IMR-90 (cell line): ENCODE measurements around the gene NNT. TPM values are rescaled to one million over a fixed set of nuclear protein-coding genes. Genes with fewer than 3 reads are reported as not detected.

Source experiments
- ATAC-seq: fragments of 200-7000 bp; cut with Tn5 transposase; 2 replicates; pipeline ENCODE4 v1.9.1; 2020; ENCODE audit warnings: low read depth, mild to moderate bottlenecking, moderate library complexity
- BruUV-seq: library from RNA; stranded (reverse); fragments of 400-500 nt; replicated peaks from 2 replicates; lab custom pipeline; 2021; lab: Mats Ljungman, UMichigan
- CTCF ChIA-PET: fragments of 300-600 bp; formaldehyde crosslinking; extraction: SDS; loops from one replicate; lab custom pipeline; 2021; ENCODE audit warnings: antibody characterized with exemption; lab: Yijun Ruan, JAX
- POLR2A ChIA-PET: fragments of 300-600 bp; sonication (Branson Sonifier 250); formaldehyde crosslinking; loops from one replicate; lab custom pipeline; 2022; ENCODE audit warnings: antibody characterized with exemption; ENCODE audit not compliant: unreplicated experiment; lab: Charles Lee
- DNase-seq: peaks from one replicate; pipeline ENCODE4 v3.0.0; 2013
- H2AFZ ChIP-seq: replicated peaks from 2 replicates; pipeline ENCODE3; 2013; ENCODE audit warnings: low read length, mild to moderate bottlenecking; ENCODE audit not compliant: poor library complexity
- H2AK5ac ChIP-seq: 2 replicates; pipeline ENCODE4 v1.6.1; 2013; ENCODE audit warnings: low read depth, low read length, inconsistent platforms
- H2AK9ac ChIP-seq: replicated peaks from 2 replicates; pipeline ENCODE3; 2013; ENCODE audit warnings: mild to moderate bottlenecking, low read depth, low read length, moderate library complexity; ENCODE audit not compliant: poor library complexity
- H2BK120ac ChIP-seq: 2 replicates; pipeline ENCODE4 v1.6.1; 2013; ENCODE audit warnings: low read depth, low read length, inconsistent platforms
- H2BK15ac ChIP-seq: 3 replicates; pipeline ENCODE4 v1.6.1; 2013; ENCODE audit warnings: low read depth, low read length, inconsistent platforms
- H2BK20ac ChIP-seq: 2 replicates; pipeline ENCODE4 v1.6.1; 2013; ENCODE audit warnings: low read depth, mild to moderate bottlenecking, inconsistent platforms, low read length, moderate library complexity
- H2BK5ac ChIP-seq: 2 replicates; pipeline ENCODE4 v1.6.1; 2013; ENCODE audit warnings: mild to moderate bottlenecking, low read depth, low read length, inconsistent platforms; ENCODE audit not compliant: poor library complexity, severe bottlenecking
- H3K14ac ChIP-seq: replicated peaks from 2 replicates; pipeline ENCODE4 v1.6.1; 2013; ENCODE audit warnings: low read depth, low read length, inconsistent platforms
- H3K18ac ChIP-seq: 2 replicates; pipeline ENCODE4 v1.6.1; 2013; ENCODE audit warnings: low read depth, low read length, control low read depth
- H3K23ac ChIP-seq: 2 replicates; pipeline ENCODE4 v1.6.1; 2013; ENCODE audit warnings: low read depth, low read length, inconsistent platforms
- H3K27ac ChIP-seq: 2 replicates; pipeline ENCODE4 v1.5.1; 2013; ENCODE audit warnings: mild to moderate bottlenecking, control low read depth, low read length; ENCODE audit not compliant: insufficient read depth
- H3K27me3 ChIP-seq: 2 replicates; pipeline ENCODE4 v1.6.1; 2013; ENCODE audit warnings: low read length; ENCODE audit not compliant: control insufficient read depth, insufficient read depth
- H3K36me3 ChIP-seq: 2 replicates; pipeline ENCODE4 v1.6.1; 2013; ENCODE audit warnings: low read length, mixed read lengths; ENCODE audit not compliant: control insufficient read depth, insufficient read depth
- H3K4ac ChIP-seq: 2 replicates; pipeline ENCODE4 v1.6.1; 2013; ENCODE audit warnings: low read depth, low read length, inconsistent platforms
- H3K4me1 ChIP-seq: 2 replicates; pipeline ENCODE4 v1.6.1; 2013; ENCODE audit warnings: low read length, mixed read lengths; ENCODE audit not compliant: control insufficient read depth, insufficient read depth
- H3K4me2 ChIP-seq: 2 replicates; pipeline ENCODE4 v1.6.1; 2013; ENCODE audit warnings: low read depth, mild to moderate bottlenecking, control low read depth, low read length, moderate library complexity
- H3K4me3 ChIP-seq: 2 replicates; pipeline ENCODE4 v1.5.1; 2013; ENCODE audit warnings: low read depth, mild to moderate bottlenecking, control low read depth, low read length, moderate library complexity; ENCODE audit not compliant: insufficient read depth
- H3K56ac ChIP-seq: 2 replicates; pipeline ENCODE4 v1.6.1; 2013; ENCODE audit warnings: low read length, inconsistent platforms; ENCODE audit not compliant: insufficient read depth; ENCODE audit errors: extremely low read depth
- H3K79me1 ChIP-seq, 2 experiments: 2 replicates each; pipeline ENCODE4 v1.6.1; 2013; ENCODE audit warnings: low read length in 2 of 2, inconsistent platforms in 1 of 2, low read depth in 1 of 2
- H3K9ac ChIP-seq: 2 replicates; pipeline ENCODE4 v1.6.1; 2013; ENCODE audit warnings: low read depth, low read length, control low read depth
- H3K9me1 ChIP-seq: 2 replicates; pipeline ENCODE4 v1.6.1; 2013; ENCODE audit warnings: low read length, inconsistent platforms; ENCODE audit not compliant: insufficient read depth
- H3K9me3 ChIP-seq: 2 replicates; pipeline ENCODE4 v1.6.1; 2013; ENCODE audit warnings: low read length; ENCODE audit not compliant: control insufficient read depth, insufficient read depth
- H4K20me1 ChIP-seq: 2 replicates; pipeline ENCODE4 v1.6.1; 2013; ENCODE audit warnings: low read length, inconsistent platforms; ENCODE audit not compliant: insufficient read depth
- H4K5ac ChIP-seq: 2 replicates; pipeline ENCODE4 v1.6.1; 2013; ENCODE audit warnings: mild to moderate bottlenecking, low read depth, low read length, control low read depth
- H4K8ac ChIP-seq, 2 experiments: 2 replicates each; pipeline ENCODE4 v1.6.1; 2013; ENCODE audit warnings: low read depth in 2 of 2, low read length in 2 of 2, control low read depth in 1 of 2, inconsistent platforms in 1 of 2
- H4K91ac ChIP-seq: 2 replicates; pipeline ENCODE4 v1.6.1; 2013; ENCODE audit warnings: low read depth, low read length, inconsistent platforms; ENCODE audit not compliant: insufficient read depth
- BHLHE40 ChIP-seq: fragments of 150-350 bp; IDR thresholded peaks from 2 replicates; pipeline ENCODE4 v1.6.1; 2016; ENCODE audit warnings: mild to moderate bottlenecking, low read depth, low read length
- CEBPB ChIP-seq: IDR thresholded peaks from 2 replicates; pipeline ENCODE4 v1.6.1; 2012; ENCODE audit warnings: low read depth, low read length, improper control_type of control experiment
- CHD1 ChIP-seq: IDR thresholded peaks from 2 replicates; pipeline ENCODE4 v1.6.1; 2012; ENCODE audit warnings: low read depth, low read length, improper control_type of control experiment
- FOS ChIP-seq: fragments of 150-350 bp; IDR thresholded peaks from 2 replicates; pipeline ENCODE4 v1.6.1; 2016; ENCODE audit warnings: low read depth, low read length
- MAFK ChIP-seq: IDR thresholded peaks from 2 replicates; pipeline ENCODE4 v1.6.1; 2012; ENCODE audit warnings: low read depth, low read length, improper control_type of control experiment
- MAZ ChIP-seq: IDR thresholded peaks from 2 replicates; pipeline ENCODE4 v1.6.1; 2012; ENCODE audit warnings: low read depth, mild to moderate bottlenecking, low read length, improper control_type of control experiment, moderate library complexity, borderline replicate concordance
- MXI1 ChIP-seq: IDR thresholded peaks from 2 replicates; pipeline ENCODE4 v1.6.1; 2012; ENCODE audit warnings: low read depth, mild to moderate bottlenecking, low read length, moderate library complexity, borderline replicate concordance
- NFE2L2 ChIP-seq: fragments of 150-350 bp; IDR thresholded peaks from 2 replicates; pipeline ENCODE4 v1.6.1; 2016; ENCODE audit warnings: low read depth, mild to moderate bottlenecking, low read length
- POLR2A ChIP-seq: IDR thresholded peaks from 2 replicates; pipeline ENCODE4 v1.6.1; 2012; ENCODE audit warnings: mild to moderate bottlenecking, low read depth, low read length
- RAD21 ChIP-seq: IDR thresholded peaks from 2 replicates; pipeline ENCODE4 v1.6.1; 2012; ENCODE audit warnings: low read length, improper control_type of control experiment
- RCOR1 ChIP-seq: IDR thresholded peaks from 2 replicates; pipeline ENCODE4 v1.6.1; 2012; ENCODE audit warnings: mild to moderate bottlenecking, low read length, improper control_type of control experiment; ENCODE audit not compliant: insufficient replicate concordance
- RFX5 ChIP-seq: IDR thresholded peaks from 2 replicates; pipeline ENCODE4 v1.8.0; 2012; ENCODE audit warnings: low read depth, mild to moderate bottlenecking, low read length, moderate library complexity
- SMC3 ChIP-seq: fragments of 150-350 bp; IDR thresholded peaks from 2 replicates; pipeline ENCODE4 v1.6.1; 2016; ENCODE audit warnings: low read depth, mild to moderate bottlenecking, antibody characterized with exemption, low read length, moderate library complexity
- dilution Hi-C: fragments of 300-500 bp; cut with HindIII; formaldehyde crosslinking; loops from one replicate; pipeline ENCODE4 v1.14.3; 2018; ENCODE audit warnings: low sequenced_read_pairs; ENCODE audit not compliant: unreplicated experiment
- in situ Hi-C: fragments of 300-500 bp; cut with MboI; formaldehyde crosslinking; loops from 3 replicates; pipeline ENCODE4 v1.14.3; 2019; ENCODE audit warnings: low sequenced_read_pairs, inconsistent platforms, mixed read lengths
- intact Hi-C: fragments of 100-400 bp; cut with micrococcal nuclease; formaldehyde crosslinking; loops from 2 replicates; pipeline ENCODE4 v1.10.0; 2022
- polyA plus RNA-seq, 3 experiments: library from polyadenylated mRNA; depleted of rRNA; stranded (reverse); fragments of >200 nt; gene quantifications; 2 replicates each; pipeline ENCODE4 v1.2.3, GENCODE V29; 2012; ENCODE audit warnings: low replicate concordance in 1 of 3
- total RNA-seq: library from RNA; depleted of rRNA; stranded (reverse); fragments of >200 nt; gene quantifications from 2 replicates; pipeline ENCODE4 v1.2.3, GENCODE V29; 2012
- TF ChIP-seq, protein P1 (sequence below): fragments of 150-350 bp; IDR thresholded peaks from 2 replicates; pipeline ENCODE4 v1.6.1; 2016; ENCODE audit warnings: low read depth, mild to moderate bottlenecking, low read length, moderate library complexity, borderline replicate concordance
- TF ChIP-seq, protein P2 (sequence below): fragments of 150-350 bp; IDR thresholded peaks from 2 replicates; pipeline ENCODE4 v1.6.1; 2017; ENCODE audit warnings: mild to moderate bottlenecking, antibody characterized with exemption, low read length, low read depth
- TF ChIP-seq, protein P3 (sequence below): conservative IDR thresholded peaks from 2 replicates; pipeline ENCODE4 v1.5.1; 2012; ENCODE audit warnings: mild to moderate bottlenecking, low read depth, low read length, improper control_type of control experiment

Gene NNT
- total and polyA plus RNA-seq, 2 of the 4 experiments (the other 2 are of a cell fraction) = 23.1 to 57.2 TPM

DNA sequence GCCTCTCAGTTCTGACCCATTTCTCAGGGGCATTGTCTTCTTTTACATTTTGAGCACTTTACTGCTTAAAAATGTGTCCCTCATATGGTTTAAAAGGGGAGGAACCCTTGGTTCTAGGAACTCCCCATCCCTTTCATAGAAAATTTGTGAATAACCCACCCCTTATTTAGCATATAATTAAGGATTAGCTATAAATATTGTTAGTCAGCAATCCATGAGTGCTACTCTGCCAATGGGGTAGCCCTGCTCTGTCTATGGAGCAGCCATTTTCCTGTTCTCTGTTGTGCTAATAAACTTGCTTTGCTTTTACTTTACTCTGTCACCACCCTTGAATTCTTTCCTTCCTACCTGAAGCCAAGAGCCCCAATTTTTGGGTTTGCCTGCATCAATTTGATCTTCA lies 12.3 kb upstream of the NNT start:
- Histone ChIP-seq H3K4me3 (no peak overlapping the region), H2BK20ac (no peak overlapping the region), H2AK9ac (no peak overlapping the region), H2BK5ac (no peak overlapping the region), H2BK120ac (no peak overlapping the region), H4K5ac (no peak overlapping the region), H3K23ac (no peak overlapping the region), H2AFZ (no peak overlapping the region), H3K27ac (no peak overlapping the region), H3K56ac (no peak overlapping the region), H3K14ac (no peak overlapping the region), H4K91ac (no peak overlapping the region), H3K36me3 (no peaks in the 10 kb centered on the region), H3K79me1 (no peaks in the 10 kb centered on the region), H3K4me1 (no peaks in the 10 kb centered on the region), H3K9me3 (no peaks in the 10 kb centered on the region), H3K4me2 (no peak overlapping the region), H3K9ac (no peak overlapping the region), H3K4ac (no peak overlapping the region), H2BK15ac (no peak overlapping the region), H2AK5ac (no peak overlapping the region), H4K8ac (no peak overlapping the region), H3K27me3 (no peaks in the 10 kb centered on the region), H3K18ac (no peak overlapping the region), H4K20me1 (no peaks in the 10 kb centered on the region), H3K9me1 (no peaks in the 10 kb centered on the region)
- in situ Hi-C loops = no loop called here
- ChIA-PET CTCF (interaction anchor here (0.6 kb wide), 1 partner anchor 43 kb away, joined by 5 read pairs; no protein-coding TSS in a partner anchor), POLR2A (no interaction called here)
- intact Hi-C loops = no loop called here
- TF ChIP-seq MAFK (no peak), POLR2A (no peak), RAD21 (no peak), SMC3 (no peak), BHLHE40 (no peak), MXI1 (no peak), RFX5 (no peak), CEBPB (no peak), NFE2L2 (no peak), RCOR1 (no peak), CHD1 (no peak), FOS (no peak), MAZ (no peak)
- TF ChIP-seq, protein P1, sequence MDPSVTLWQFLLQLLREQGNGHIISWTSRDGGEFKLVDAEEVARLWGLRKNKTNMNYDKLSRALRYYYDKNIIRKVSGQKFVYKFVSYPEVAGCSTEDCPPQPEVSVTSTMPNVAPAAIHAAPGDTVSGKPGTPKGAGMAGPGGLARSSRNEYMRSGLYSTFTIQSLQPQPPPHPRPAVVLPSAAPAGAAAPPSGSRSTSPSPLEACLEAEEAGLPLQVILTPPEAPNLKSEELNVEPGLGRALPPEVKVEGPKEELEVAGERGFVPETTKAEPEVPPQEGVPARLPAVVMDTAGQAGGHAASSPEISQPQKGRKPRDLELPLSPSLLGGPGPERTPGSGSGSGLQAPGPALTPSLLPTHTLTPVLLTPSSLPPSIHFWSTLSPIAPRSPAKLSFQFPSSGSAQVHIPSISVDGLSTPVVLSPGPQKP = no peak
- TF ChIP-seq, protein P2, sequence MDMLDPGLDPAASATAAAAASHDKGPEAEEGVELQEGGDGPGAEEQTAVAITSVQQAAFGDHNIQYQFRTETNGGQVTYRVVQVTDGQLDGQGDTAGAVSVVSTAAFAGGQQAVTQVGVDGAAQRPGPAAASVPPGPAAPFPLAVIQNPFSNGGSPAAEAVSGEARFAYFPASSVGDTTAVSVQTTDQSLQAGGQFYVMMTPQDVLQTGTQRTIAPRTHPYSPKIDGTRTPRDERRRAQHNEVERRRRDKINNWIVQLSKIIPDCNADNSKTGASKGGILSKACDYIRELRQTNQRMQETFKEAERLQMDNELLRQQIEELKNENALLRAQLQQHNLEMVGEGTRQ = no peak
- TF ChIP-seq, protein P3, sequence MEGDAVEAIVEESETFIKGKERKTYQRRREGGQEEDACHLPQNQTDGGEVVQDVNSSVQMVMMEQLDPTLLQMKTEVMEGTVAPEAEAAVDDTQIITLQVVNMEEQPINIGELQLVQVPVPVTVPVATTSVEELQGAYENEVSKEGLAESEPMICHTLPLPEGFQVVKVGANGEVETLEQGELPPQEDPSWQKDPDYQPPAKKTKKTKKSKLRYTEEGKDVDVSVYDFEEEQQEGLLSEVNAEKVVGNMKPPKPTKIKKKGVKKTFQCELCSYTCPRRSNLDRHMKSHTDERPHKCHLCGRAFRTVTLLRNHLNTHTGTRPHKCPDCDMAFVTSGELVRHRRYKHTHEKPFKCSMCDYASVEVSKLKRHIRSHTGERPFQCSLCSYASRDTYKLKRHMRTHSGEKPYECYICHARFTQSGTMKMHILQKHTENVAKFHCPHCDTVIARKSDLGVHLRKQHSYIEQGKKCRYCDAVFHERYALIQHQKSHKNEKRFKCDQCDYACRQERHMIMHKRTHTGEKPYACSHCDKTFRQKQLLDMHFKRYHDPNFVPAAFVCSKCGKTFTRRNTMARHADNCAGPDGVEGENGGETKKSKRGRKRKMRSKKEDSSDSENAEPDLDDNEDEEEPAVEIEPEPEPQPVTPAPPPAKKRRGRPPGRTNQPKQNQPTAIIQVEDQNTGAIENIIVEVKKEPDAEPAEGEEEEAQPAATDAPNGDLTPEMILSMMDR = no peak
- no TSS peak for BruUV-seq
- dilution Hi-C loops = no loop called here
- DNase-seq (no peak), ATAC-seq (no peak)
